CMK (cell line): ENCODE results near the gene ADD2.
"Not testable (repeated sequence)": the region's sequence is repeated elsewhere in the genome, so short reads cannot be mapped to it uniquely, and the experiment has no call there.

Experiments
- DNase-seq: peaks from one replicate; pipeline ENCODE4 v3.0.0-alpha.2; 2010; ENCODE audit warnings: low read depth

The ADD2 gene

DNA sequence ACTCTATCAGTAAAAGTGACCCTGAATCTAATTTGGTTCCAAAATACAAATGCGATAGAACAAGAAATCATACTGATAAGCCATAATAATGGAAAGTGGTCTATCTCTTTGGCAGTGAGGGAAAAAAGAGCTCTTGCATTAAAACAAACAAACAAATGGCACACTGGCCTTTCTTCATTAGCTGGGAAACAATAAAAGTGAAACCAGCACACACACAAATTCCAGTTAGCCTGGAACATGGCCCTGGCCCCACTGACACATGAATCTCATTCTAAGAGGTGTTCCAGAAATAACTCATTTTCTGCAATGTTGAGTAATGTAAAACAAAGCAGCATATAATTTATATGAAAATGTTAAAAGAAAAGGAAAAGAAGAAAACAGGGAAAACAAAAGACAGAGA is 135.0 kb downstream of the ADD2 start:
- DNase-seq = no peak

DNA sequence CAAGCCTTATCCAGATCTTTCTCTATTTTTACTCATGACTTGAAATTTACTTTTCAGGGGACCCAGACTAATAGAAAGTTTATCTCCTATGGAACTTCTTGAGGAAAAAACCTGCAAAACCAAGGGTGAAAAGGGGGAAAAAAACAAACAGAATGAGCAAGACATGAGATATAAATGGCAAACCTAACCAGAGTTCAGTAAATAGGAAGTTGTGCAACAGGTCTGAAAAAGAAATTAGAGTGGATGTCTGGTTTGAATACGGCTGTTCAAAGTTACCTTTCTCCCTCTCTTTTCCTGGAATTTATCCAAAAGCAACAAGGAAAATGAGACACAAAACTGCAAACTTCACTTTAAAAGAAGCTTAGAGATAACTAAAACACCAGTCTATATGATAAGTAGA is 135.6 kb downstream of the ADD2 start:
- DNase-seq = no peak

DNA sequence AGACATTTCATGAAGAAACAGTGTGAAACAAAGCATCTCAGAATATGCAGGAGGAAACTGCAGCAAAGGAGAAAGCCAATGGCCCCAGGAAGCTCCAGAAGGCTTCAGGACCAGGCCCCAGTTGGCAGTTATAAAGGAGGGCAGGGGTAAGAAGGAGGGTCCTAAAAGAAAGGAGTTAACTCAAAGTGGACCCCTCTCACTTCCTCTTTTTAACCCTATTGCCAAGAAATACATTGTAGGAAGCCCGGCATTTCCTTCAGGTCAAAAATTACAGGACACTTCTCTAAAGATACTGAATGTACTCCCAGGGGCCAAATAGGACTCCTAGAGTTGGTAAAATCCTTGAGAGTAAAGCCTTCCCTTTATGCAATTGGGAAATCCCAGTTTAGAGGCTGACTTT is 137.2 kb downstream of the ADD2 start:
- no peak for DNase-seq

DNA sequence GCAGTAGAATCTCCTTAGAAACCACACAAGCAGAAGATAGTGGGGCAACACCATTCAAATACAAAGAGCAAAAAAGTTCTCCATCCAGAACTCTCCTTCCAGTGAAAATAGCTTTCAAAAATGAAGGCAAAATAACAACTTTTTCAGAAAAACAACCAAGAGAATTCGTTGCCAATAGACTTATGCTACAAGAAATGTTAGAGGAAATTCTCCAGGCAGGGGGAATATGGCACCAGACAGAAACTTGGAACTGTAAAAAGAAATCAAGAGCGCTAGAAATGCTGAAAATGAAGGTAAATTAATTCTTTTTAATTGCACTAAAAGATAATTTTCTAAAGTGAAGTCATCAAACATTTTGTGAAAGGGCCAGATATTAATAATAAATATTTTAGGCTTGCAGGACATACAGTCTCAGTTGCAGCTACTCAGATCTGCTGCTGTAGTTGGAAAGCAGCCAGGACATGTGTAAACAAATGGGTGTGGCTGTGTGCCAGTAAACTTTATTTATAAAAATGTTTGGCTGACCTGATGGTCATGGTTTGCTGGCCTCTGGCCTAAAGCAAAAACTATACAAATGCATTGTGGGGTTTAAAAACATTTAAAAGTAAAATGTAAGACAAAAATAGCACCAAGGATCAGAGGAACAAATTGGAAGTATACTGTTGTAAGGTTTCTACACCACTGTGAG is 140.6 kb downstream of the ADD2 start:
- DNase-seq = no peak

DNA sequence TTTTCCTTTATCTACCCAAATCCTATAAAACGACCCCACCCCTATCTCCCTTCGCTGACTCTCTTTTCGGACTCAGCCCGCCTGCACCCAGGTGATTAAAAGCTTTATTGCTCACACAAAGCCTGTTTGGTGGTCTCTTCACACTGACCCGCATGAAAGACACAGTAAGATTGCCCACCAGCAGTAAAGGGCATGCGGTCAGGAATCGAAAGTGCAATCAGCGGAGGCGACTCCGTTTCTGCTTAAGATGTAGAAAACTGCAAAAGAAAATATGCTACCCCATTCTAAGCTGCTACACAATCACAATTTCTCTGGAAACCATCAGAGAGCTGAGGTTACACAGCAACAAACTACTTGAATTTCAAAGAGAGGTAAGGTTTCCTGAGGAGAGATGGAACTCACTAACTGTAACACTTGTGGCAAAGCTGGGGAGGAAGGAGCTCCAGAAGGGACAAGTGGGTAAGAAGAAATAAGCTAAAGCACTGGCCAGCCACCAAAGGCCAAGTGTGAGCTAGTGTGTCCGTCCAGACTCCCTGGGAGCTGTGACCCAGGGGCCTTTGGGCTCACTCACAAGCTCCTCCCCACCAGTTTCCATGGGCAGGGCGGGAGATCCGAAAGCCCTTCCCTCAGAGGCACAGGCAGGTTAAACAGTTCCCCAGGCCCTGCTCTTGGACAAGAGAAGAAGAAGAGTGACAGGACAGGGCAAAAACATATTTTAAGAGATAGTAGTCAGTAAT is 141.6 kb downstream of the ADD2 start:
- DNase-seq = no peak

DNA sequence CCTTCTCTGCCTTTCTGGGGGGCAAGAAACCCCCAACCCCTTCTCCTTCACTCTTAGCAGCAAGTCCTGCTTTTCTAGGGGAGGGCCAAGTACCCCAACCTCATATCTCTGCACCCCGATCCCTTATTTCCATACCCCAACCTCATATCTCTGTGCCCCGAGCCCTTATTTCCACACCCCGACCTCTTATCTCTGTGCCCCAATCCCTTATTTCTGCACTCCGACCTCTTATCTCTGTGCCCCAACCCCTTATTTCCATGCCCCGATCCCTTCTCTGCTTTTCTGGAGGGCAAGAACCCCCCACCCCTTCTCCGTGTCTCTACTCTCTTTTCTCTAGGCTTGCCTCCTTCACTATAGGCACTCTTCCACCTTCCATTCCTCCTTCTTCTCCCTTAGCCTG is 146.5 kb downstream of the ADD2 start:
- not testable (repeated sequence) for DNase-seq

DNA sequence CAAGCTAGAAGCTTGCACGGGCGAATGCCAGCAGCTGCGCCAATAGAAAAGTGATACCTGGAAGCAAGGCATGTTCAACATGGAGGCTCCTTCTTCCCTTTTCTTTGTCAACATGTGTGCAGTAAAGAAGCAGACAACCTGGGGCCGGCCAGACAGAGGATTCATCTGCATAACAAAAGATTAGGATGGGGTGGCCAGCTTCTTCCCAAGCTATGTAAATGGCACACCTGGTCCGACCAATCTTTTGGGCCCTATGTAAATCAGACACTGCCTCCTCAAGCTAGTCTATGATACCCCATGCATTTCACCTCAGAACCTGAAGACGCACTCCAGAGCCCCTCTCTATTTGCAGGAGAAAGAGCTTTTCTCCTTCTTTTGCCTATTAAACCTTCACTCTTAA is 148.0 kb downstream of the ADD2 start:
- DNase-seq = no peak

DNA sequence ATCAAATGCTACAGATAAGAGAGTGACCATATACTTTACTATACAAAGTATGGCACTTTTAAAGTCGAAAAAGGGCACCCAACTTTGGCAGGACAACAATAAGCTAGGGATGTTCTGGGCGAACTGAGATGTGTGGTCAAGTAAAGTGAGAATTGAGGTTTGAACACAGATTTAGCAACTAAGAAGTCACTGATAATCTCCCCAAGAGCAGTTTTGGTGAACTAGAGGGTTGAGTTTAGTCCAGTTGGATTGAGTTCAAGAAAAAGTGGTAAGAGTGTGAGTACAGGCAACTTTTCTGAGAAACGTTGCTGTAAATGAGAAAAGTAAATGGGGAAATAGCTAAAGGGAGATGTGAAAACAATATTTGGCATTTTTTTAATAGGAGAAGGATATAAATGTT is 148.8 kb downstream of the ADD2 start:
- no peak for DNase-seq

DNA sequence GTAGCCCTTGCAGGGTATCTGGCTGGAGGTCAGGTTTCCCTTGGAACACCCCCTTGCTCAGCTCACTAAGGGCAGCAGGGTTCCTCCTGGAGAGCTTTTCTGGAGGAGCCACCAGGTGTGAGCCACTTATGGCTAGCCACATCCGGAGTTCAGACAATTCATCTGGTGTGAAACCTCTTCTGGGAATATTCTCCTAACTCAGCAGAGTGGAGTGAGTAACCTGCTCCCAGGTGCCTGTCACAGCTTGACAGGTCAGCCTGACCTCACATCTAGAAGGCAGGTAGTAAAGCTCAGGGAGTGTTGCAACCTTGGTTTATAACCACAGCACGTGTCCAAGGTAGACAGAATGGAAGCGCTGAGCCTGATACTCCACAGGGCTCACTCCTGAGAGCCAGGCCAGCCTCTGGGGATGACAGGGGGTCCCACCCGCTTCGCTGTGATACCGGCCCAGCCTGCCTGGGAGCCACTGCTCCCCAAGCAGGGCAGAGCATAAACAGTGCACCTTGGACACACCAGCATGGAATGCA is 151.8 kb downstream of the ADD2 start:
- no peak for DNase-seq

DNA sequence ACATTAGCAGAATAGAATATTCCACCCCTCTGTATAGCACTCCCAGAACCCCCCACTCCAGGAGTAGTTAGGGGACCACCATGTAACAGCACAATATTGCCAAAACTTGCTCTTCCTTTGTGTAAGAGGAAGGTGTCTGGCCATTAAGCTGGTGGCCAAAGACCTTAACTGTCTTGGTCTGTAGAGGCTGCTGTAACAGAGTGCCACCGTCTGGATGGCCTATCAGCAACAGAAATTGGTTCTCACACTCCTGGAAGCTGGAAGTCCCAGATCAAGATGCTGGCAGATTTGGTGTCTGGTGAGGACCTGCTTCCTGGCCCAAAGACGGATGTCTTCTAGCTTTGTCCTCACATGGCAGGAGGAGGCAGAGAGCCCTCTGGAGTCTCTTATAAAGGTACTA is 152.8 kb downstream of the ADD2 start:
- DNase-seq = no peak

DNA sequence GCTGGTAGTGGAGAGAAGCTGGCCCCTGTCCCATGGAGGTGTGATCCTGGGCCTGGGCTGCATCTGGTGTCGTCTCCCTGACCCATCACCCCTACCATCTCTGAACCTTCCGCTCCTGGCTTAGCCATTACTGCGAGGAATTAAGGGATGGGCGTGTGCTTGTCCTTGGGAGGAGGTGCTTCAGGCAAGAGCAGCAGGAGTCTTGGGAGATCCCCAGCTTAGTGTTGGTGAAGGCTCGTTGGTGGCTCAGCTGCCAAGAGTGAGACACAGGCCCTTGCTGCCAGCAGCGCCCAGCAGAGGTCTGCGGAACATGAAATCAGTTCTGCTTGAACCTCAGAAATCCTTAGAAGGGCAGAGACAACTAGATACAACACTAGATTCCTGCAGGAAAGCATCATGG is 154.5 kb downstream of the ADD2 start:
- no peak for DNase-seq

DNA sequence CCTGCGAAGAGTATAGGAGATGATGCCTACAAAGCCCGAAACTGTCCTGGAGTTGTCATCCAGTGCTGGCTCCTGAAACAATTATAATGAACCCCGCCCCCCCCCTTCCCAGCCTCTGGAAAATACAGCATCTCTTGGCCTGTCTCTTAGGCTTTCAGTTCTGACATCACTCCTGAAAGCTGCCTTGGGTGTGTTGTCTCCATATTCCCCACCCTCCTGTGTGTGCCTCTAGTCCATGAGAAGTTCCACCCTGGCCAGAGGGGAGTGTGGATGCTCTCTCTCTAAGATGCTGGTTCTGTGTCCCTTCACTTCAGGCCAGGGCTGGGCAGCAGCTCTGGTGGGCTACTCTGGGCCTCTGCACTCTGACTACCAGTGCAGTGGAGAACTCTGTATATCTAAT is 155.4 kb downstream of the ADD2 start:
- DNase-seq = no peak

DNA sequence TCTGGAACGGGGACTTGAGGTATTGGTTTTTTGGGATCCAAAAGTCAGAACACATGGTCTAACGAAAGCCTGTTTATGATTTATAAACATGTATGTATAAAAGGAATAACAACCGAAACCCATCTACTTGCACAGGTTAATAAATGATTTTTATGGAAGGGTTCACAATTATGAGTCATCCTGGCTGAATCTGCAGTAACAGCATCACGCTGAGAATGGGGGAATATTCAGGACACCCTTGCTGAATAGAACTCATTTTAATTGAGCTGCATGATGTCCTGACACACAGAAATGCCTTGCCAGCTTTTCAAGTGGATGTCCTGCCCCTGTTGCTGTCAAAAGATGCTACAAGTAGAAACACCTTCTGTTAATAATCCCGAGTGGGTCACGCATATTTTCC is 159.6 kb downstream of the ADD2 start:
- DNase-seq = no peak

DNA sequence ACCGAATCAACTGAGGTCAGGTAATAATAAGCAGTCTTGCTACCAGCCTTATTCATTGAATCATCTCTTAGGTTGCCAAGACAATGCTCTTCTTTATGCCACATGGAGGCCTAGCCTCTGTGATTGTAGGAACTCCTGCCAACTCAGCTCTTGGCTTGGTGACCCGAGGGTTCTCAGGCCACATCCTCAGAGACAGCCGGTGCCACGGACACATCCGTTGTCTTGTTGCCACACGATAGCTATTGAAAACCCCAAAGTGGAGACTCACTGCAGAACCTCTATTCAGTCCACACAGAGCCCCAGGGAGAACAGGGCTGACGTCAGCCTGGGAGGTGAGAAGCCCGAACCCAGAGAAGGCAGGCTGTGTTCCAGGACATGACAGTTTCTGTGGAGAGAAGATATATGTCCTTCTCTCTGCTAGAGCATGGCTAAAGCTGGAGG is 160.9 kb downstream of the ADD2 start:
- no peak for DNase-seq
